ENCODE measurements around the gene ATP5PD.

ATP5PD gene

DNA sequence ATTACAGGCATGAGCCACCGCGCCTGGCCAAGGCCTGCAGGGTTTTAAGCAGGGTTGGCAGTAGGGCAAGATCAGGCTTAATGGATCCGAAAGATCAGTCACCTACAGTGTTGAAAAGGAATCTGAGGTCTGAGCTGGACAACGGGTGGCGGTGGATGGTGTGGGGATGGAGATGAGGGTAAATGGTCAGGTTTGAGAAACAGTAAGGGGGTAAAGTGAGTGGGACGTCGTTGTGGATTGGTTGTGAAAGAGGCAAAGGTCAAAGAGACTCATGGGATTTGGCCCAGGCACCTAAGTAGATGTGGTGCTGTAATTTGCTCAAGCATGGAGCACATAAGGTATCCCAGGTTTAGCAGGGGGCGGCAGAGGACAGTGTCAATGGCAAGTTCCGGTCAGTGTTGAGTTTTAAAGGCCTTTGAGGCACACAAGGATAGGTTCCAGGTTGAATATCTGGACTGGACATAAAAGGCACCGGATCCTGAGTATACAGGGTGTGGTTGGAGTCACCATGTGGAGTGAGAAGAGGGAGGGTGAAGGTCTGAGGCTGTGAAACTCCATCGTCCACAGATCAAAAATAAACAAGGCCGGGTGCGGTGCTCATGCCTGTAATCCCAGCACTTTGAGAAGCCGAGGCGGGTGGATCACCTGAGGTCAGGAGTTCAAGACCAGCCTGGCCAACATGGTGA, 39.9 kb upstream of the ATP5PD start:
- Histone ChIP-seq H3K27me3 (ENCODE audit: insufficient read depth, poor library complexity, severe bottlenecking) (no peaks in the 10 kb centered on the region), H3K27ac (replicated peaks) (peak overlapping the region; percentile 71; the same call in 1 of the 2 replicates), H3K4me3 (replicated peaks; ENCODE audit: insufficient read depth, low read length) (no peak overlapping the region)
- DNase-seq (ENCODE audit: low read depth in 1 of 2, low spot score in 1 of 2), result no peak
- TF ChIP-seq SPI1 (IDR thresholded peaks at IDR 0.05; ENCODE audit: borderline replicate concordance, low read depth) (no peak), POLR2AphosphoS5 (IDR thresholded peaks at IDR 0.05; ENCODE audit: low read depth) (no peak), GABPA (IDR thresholded peaks at IDR 0.05; ENCODE audit: low read depth) (no peak)
- TF ChIP-seq, protein P1, sequence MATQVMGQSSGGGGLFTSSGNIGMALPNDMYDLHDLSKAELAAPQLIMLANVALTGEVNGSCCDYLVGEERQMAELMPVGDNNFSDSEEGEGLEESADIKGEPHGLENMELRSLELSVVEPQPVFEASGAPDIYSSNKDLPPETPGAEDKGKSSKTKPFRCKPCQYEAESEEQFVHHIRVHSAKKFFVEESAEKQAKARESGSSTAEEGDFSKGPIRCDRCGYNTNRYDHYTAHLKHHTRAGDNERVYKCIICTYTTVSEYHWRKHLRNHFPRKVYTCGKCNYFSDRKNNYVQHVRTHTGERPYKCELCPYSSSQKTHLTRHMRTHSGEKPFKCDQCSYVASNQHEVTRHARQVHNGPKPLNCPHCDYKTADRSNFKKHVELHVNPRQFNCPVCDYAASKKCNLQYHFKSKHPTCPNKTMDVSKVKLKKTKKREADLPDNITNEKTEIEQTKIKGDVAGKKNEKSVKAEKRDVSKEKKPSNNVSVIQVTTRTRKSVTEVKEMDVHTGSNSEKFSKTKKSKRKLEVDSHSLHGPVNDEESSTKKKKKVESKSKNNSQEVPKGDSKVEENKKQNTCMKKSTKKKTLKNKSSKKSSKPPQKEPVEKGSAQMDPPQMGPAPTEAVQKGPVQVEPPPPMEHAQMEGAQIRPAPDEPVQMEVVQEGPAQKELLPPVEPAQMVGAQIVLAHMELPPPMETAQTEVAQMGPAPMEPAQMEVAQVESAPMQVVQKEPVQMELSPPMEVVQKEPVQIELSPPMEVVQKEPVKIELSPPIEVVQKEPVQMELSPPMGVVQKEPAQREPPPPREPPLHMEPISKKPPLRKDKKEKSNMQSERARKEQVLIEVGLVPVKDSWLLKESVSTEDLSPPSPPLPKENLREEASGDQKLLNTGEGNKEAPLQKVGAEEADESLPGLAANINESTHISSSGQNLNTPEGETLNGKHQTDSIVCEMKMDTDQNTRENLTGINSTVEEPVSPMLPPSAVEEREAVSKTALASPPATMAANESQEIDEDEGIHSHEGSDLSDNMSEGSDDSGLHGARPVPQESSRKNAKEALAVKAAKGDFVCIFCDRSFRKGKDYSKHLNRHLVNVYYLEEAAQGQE (IDR thresholded peaks at IDR 0.05; ENCODE audit: insufficient replicate concordance, low read depth), result no peak
- TF ChIP-seq, protein P2, sequence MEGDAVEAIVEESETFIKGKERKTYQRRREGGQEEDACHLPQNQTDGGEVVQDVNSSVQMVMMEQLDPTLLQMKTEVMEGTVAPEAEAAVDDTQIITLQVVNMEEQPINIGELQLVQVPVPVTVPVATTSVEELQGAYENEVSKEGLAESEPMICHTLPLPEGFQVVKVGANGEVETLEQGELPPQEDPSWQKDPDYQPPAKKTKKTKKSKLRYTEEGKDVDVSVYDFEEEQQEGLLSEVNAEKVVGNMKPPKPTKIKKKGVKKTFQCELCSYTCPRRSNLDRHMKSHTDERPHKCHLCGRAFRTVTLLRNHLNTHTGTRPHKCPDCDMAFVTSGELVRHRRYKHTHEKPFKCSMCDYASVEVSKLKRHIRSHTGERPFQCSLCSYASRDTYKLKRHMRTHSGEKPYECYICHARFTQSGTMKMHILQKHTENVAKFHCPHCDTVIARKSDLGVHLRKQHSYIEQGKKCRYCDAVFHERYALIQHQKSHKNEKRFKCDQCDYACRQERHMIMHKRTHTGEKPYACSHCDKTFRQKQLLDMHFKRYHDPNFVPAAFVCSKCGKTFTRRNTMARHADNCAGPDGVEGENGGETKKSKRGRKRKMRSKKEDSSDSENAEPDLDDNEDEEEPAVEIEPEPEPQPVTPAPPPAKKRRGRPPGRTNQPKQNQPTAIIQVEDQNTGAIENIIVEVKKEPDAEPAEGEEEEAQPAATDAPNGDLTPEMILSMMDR (IDR thresholded peaks at IDR 0.05; ENCODE audit: insufficient read depth, low read length), result no peak

DNA sequence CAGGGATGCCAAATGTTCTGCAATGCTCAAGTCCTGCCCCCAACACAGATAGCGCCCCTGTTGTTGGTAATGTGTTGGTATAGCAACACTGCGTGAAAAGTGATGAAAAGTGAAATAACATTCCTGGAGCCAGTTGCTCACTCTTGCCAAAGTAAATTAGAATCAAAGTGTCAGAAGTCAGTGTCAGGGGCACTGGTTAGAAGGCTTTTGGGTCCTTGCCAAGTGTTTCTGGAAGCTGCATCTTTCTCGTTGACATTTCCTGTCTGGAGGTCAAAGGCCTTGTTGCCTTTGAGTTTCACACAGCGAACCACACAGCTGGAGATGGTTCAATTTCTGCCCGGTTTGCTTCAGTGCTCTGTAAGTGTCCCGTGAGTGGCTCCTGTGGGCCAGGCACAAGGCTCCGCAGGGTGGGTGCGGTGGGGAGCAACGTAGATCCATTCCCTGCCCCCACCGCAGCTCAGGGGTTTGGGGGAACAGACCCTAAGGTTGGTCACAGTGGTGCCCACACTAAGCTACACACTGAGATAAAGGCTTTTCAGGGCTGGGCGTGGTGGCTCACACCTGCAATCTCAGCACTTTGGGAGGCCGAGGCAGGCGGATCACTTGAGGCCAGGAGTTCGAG, 37.4 kb upstream of the ATP5PD start:
- no peak overlapping the region for H3K27ac ChIP-seq (replicated peaks)
- no peak for DNase-seq (ENCODE audit: low read depth in 1 of 2, low spot score in 1 of 2)
- TF ChIP-seq SPI1 (IDR thresholded peaks at IDR 0.05; ENCODE audit: borderline replicate concordance, low read depth) (no peak), GABPA (IDR thresholded peaks at IDR 0.05; ENCODE audit: low read depth) (no peak), POLR2AphosphoS5 (IDR thresholded peaks at IDR 0.05; ENCODE audit: low read depth) (no peak)
- TF ChIP-seq, protein P1 (IDR thresholded peaks at IDR 0.05; ENCODE audit: insufficient replicate concordance, low read depth), result no peak
- TF ChIP-seq, protein P2 (IDR thresholded peaks at IDR 0.05; ENCODE audit: insufficient read depth, low read length), result no peak
- H3K27me3 ChIP-seq (ENCODE audit: insufficient read depth, poor library complexity, severe bottlenecking), result no peaks in the 10 kb centered on the region
- no peak overlapping the region for H3K4me3 ChIP-seq (replicated peaks; ENCODE audit: insufficient read depth, low read length)

DNA sequence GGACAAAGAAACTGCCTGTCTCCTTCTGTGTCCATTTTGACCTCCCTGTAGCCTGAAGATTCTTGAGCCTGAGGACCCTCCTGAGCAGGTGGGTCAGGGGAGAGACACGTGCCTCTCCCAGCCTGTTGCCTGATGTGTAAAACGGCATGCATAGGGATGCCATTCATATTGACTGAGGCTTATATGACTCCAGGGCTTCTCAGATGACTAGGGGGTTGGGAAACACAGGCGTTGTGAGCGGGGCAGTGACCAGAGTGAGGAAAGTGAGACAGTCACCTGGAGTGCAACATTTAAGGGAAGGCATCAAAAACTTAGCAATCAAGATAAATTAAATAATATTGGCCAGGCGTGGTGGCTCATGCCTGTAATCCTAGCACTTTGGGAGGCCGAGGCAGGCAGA, 35.9 kb upstream of the ATP5PD start:
- Histone ChIP-seq H3K27ac (replicated peaks) (no peak overlapping the region), H3K27me3 (ENCODE audit: insufficient read depth, poor library complexity, severe bottlenecking) (no peaks in the 10 kb centered on the region), H3K4me3 (replicated peaks; ENCODE audit: insufficient read depth, low read length) (no peak overlapping the region)
- DNase-seq (ENCODE audit: low read depth in 1 of 2, low spot score in 1 of 2), result no peak
- TF ChIP-seq GABPA (IDR thresholded peaks at IDR 0.05; ENCODE audit: low read depth), result no peak
- TF ChIP-seq, protein P2 (IDR thresholded peaks at IDR 0.05; ENCODE audit: insufficient read depth, low read length), result no peak
- TF ChIP-seq, protein P1 (IDR thresholded peaks at IDR 0.05; ENCODE audit: insufficient replicate concordance, low read depth), result no peak

Data from HL-60 (cell line).